Measurements from ENCODE around the gene ZNF280D. TPM values are rescaled to one million over a fixed set of nuclear protein-coding genes. Genes with fewer than 3 reads are reported as not detected.

The ZNF280D gene
- total and polyA plus RNA-seq, 2 of the 4 experiments (the other 2 are of a cell fraction), result 8.3 to 21.0 TPM

DNA sequence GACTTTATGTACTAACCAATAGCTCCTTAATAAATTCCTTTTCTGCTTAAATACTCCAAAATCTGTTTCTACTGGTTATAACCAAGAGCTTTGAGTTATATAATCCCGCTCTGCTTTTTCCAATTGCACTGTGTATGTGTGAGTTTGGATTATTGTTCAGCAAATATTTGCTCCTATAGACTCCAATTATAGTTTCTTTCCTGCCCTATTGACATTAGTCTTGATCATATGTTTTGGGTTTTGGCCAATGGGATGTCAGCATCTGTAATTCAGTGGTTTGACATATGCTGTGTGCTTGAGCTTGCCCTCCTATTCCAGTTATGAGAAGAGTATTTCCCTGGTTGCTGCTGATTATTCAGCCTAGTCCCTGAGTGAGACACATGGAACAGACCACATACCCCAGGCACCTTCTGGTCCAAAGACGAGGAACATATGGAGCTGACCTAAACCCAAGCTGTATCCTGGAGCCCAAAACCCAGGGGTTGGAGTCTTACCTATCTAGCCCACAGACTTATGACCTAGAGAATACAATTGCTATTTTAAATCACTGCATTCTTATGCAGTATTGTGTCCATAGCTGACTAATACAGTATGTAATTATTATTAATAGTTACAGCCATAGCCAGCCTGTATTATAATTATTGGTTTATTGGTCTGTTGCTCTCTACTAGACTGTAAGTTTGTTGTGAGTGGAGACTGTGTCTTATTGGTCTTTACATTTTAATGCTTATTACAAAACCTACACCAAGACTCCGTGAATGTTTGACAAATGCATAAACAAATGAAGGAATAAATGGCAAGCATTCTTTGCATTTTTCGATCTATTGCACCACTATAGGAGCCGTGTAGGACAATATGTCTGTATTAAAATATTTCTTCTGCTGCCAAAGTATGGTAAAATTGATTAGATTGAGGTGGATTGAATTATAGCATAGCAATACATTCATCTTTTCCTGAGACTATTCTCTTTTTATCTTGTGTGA, 11.7 kb upstream of the ZNF280D start:
- TF ChIP-seq CEBPB (IDR thresholded peaks at IDR 0.05; ENCODE audit: low read depth, low read length), result peak; percentile 41; the same call in 1 of the 2 replicates
- TF ChIP-seq MXI1 (IDR thresholded peaks at IDR 0.05; ENCODE audit: borderline replicate concordance, low read depth, low read length), result no peak
- peak overlapping the region; percentile 23; the same call in 1 of the 2 replicates for H2BK120ac ChIP-seq (ENCODE audit: low read depth, low read length)
- ATAC-seq (ENCODE audit: low read depth) (peak; percentile 50), DNase-seq (peak; percentile 21)
- H3K27me3 ChIP-seq (ENCODE audit: control insufficient read depth, insufficient read depth, low read length), result no peaks in the 10 kb centered on the region
- peak overlapping the region; percentile 46 for H4K91ac ChIP-seq (ENCODE audit: insufficient read depth, low read depth, low read length)
- WGBS, 2 experiments (ENCODE audit: extremely low coverage in 2 of 2, insufficient read length in 1 of 2), result no CpG with 5 or more reads among the region's 5 CpGs
- H3K56ac ChIP-seq (ENCODE audit: extremely low read depth, insufficient read depth, low read length), result no peak overlapping the region
- intact Hi-C loops (cut with micrococcal nuclease) (no loop called here), dilution Hi-C loops (cut with HindIII; ENCODE audit: low sequenced_read_pairs, unreplicated experiment) (no loop called here), in situ Hi-C loops (cut with MboI; ENCODE audit: low sequenced_read_pairs) (no loop called here)
- 0 out of 2 replicates have a peak overlapping the region, but pooled peaks have one; percentile 38 for H3K4me2 ChIP-seq (ENCODE audit: low read depth, low read length)
- POLR2A ChIA-PET (ENCODE audit: unreplicated experiment), result no interaction called here
- no peak overlapping the region for H4K8ac ChIP-seq (ENCODE audit: low read depth in 2 of 2, low read length in 2 of 2)
- H3K79me1 ChIP-seq (ENCODE audit: low read depth in 1 of 2, low read length in 2 of 2), result no peaks in the 10 kb centered on the region
- H2BK20ac ChIP-seq (ENCODE audit: low read depth, low read length), result peak overlapping the region; percentile 70; the same call in 1 of the 2 replicates
- H3K18ac ChIP-seq (ENCODE audit: low read depth, low read length), result peak overlapping the region; percentile 75
- no peak overlapping the region for H3K9ac ChIP-seq (ENCODE audit: low read depth, low read length)
- H3K14ac ChIP-seq (replicated peaks; ENCODE audit: low read depth, low read length), result 0 out of 2 replicates have a peak overlapping the region, but pooled peaks have one; percentile 10
- no peak overlapping the region for H3K27ac ChIP-seq (ENCODE audit: insufficient read depth, low read length)
- no TSS peak for BruUV-seq (replicated peaks)
- H3K9me1 ChIP-seq (ENCODE audit: insufficient read depth, low read length), result peaks cover 3% of the 10 kb centered on the region; the same call in 1 of the 2 replicates
- H3K4me1 ChIP-seq (ENCODE audit: control insufficient read depth, insufficient read depth, low read length), result peaks cover 4% of the 10 kb centered on the region
- H2BK5ac ChIP-seq (ENCODE audit: low read depth, low read length, poor library complexity, severe bottlenecking), result no peak overlapping the region
- peak overlapping the region; percentile 78; the same call in 1 of the 2 replicates for H4K5ac ChIP-seq (ENCODE audit: low read depth, low read length)
- peak overlapping the region; percentile 29; the same call in 1 of the 2 replicates for H2AK5ac ChIP-seq (ENCODE audit: low read depth, low read length)
- no peaks in the 10 kb centered on the region for H3K9me3 ChIP-seq (ENCODE audit: control insufficient read depth, insufficient read depth, low read length)
- CTCF ChIA-PET, result no interaction called here
- H3K4ac ChIP-seq (ENCODE audit: low read depth, low read length), result peak overlapping the region; percentile 30
- H2AK9ac ChIP-seq (replicated peaks; ENCODE audit: low read depth, low read length, poor library complexity), result no peak overlapping the region
- no peaks in the 10 kb centered on the region for H3K36me3 ChIP-seq (ENCODE audit: control insufficient read depth, insufficient read depth, low read length)
- no peaks in the 10 kb centered on the region for H4K20me1 ChIP-seq (ENCODE audit: insufficient read depth, low read length)
- no peak overlapping the region for H3K4me3 ChIP-seq (ENCODE audit: insufficient read depth, low read depth, low read length)
- no peak overlapping the region for H2AFZ ChIP-seq (replicated peaks; ENCODE audit: low read length, poor library complexity)
- H3K23ac ChIP-seq (ENCODE audit: low read depth, low read length), result no peak overlapping the region
- peak overlapping the region; percentile 34; the same call in 1 of the 3 replicates for H2BK15ac ChIP-seq (ENCODE audit: low read depth, low read length)
